Forelimb muscle (tissue), 1 donor: ENCODE results near the gene TPRG1. TPM values are rescaled to one million over a fixed set of nuclear protein-coding genes. Genes with fewer than 3 reads are reported as not detected.

ENCODE experiments used
- DNase-seq: peaks from one replicate; pipeline ENCODE4 v3.0.0-alpha.2; 2013; ENCODE audit warnings: low read depth
- polyA plus RNA-seq: library from polyadenylated mRNA; unstranded; fragments of 120-200 nt; gene quantifications from one replicate; pipeline ENCODE4 v1.2.1, GENCODE V29; 2013; ENCODE audit not compliant: insufficient read length

Gene TPRG1
- polyA plus RNA-seq, 1 donor = 2.7 TPM

- no peak for DNase-seq
These were observed 55.5 kb downstream of the TPRG1 start for GRCh38 chr3:189227249-189227648.

GRCh38 chr3:189229196-189229828 is 57.5 kb downstream of the TPRG1 start:
- DNase-seq = no peak

- no peak for DNase-seq
These were observed 61.0 kb downstream of the TPRG1 start for GRCh38 chr3:189232790-189233189.

- DNase-seq = peak; percentile 20
These were observed 61.6 kb downstream of the TPRG1 start for GRCh38 chr3:189233225-189233858.

- no peak for DNase-seq
These were observed 63.4 kb downstream of the TPRG1 start for GRCh38 chr3:189235214-189235613.

- no peak for DNase-seq
These were observed 64.6 kb downstream of the TPRG1 start for GRCh38 chr3:189236352-189236751.

- DNase-seq = no peak
These were observed 65.8 kb downstream of the TPRG1 start for GRCh38 chr3:189237526-189237925.

- DNase-seq = no peak
These were observed 66.3 kb downstream of the TPRG1 start for GRCh38 chr3:189238071-189238470.

GRCh38 chr3:189239616-189240015 is 67.8 kb downstream of the TPRG1 start:
- no peak for DNase-seq

- no peak for DNase-seq
These were observed 78.2 kb downstream of the TPRG1 start for GRCh38 chr3:189249987-189250386.

GRCh38 chr3:189258261-189258660 is 86.5 kb downstream of the TPRG1 start:
- DNase-seq = no peak

GRCh38 chr3:189260556-189261493 is 89.1 kb downstream of the TPRG1 start:
- no peak for DNase-seq

GRCh38 chr3:189262746-189263145 is 91.0 kb downstream of the TPRG1 start:
- DNase-seq = no peak

GRCh38 chr3:189267981-189268613 is 96.3 kb downstream of the TPRG1 start:
- DNase-seq = no peak

- no peak for DNase-seq
These were observed 97.6 kb downstream of the TPRG1 start for GRCh38 chr3:189269365-189269764.

- no peak for DNase-seq
These were observed 98.6 kb downstream of the TPRG1 start for GRCh38 chr3:189270248-189270832.

GRCh38 chr3:189272500-189273119 is 100.8 kb downstream of the TPRG1 start:
- no peak for DNase-seq

- no peak for DNase-seq
These were observed 102.0 kb downstream of the TPRG1 start for GRCh38 chr3:189273736-189274135.

GRCh38 chr3:189275182-189275581 is 103.4 kb downstream of the TPRG1 start:
- DNase-seq = no peak

- DNase-seq = no peak
These were observed 104.1 kb downstream of the TPRG1 start for GRCh38 chr3:189275852-189276251.
